SU-DHL-6 (cell line): ENCODE measurements around the gene CHD9NB.

Experiments used
- EZH2phosphoT487 ChIP-seq: fragments of 200-600 bp; sonication (generic), shearing (Covaris generic); conservative IDR thresholded peaks from 2 replicates; pipeline ENCODE4 v1.6.1; 2018; ENCODE audit warnings: mild to moderate bottlenecking, antibody characterized with exemption, low read length, moderate library complexity, mixed read lengths
- TF ChIP-seq, protein P1 (sequence below): fragments of 200-600 bp; sonication (generic); IDR thresholded peaks from one replicate; pipeline ENCODE4 v1.5.1; 2017; ENCODE audit warnings: antibody characterized with exemption, mild to moderate bottlenecking, low read length, moderate library complexity; ENCODE audit not compliant: insufficient read depth, poor library complexity, severe bottlenecking

DNA sequence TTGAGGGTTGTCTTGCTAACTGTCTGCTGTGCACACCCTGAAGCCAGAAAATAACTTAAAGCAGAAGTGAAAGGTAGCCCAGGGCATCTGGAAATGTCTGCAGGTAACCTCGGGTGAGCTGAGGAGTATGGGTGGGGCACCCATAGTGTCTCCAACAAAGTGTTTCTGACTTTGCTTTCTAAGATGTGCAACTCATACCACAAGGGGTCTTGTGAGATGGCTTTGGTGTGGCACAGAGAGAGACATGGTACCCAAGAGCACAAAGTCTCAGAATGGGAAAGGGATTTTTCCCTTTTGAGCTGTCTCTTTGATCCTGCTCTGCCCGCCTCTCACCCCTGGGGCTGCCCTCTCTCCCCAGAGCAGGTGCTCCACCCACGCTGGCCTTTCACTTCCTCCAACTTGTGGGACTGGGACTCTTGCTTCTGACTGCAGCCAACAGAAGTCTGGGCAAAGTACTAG, 9.0 kb upstream of the CHD9NB start:
- TF ChIP-seq, protein P1, sequence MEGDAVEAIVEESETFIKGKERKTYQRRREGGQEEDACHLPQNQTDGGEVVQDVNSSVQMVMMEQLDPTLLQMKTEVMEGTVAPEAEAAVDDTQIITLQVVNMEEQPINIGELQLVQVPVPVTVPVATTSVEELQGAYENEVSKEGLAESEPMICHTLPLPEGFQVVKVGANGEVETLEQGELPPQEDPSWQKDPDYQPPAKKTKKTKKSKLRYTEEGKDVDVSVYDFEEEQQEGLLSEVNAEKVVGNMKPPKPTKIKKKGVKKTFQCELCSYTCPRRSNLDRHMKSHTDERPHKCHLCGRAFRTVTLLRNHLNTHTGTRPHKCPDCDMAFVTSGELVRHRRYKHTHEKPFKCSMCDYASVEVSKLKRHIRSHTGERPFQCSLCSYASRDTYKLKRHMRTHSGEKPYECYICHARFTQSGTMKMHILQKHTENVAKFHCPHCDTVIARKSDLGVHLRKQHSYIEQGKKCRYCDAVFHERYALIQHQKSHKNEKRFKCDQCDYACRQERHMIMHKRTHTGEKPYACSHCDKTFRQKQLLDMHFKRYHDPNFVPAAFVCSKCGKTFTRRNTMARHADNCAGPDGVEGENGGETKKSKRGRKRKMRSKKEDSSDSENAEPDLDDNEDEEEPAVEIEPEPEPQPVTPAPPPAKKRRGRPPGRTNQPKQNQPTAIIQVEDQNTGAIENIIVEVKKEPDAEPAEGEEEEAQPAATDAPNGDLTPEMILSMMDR: no peak
- TF ChIP-seq EZH2phosphoT487: no peak
